ENCODE measurements around the gene GRM7. TPM values are rescaled to one million over a fixed set of nuclear protein-coding genes. Genes with fewer than 3 reads are reported as not detected.
A peak's percentile ranks its signal among the peaks of the same experiment; 100 is the strongest.

The GRM7 gene
- polyA plus RNA-seq, 6 donors from 2014 or later = not detected

GRCh38 chr3:7646851-7647250 is 785.9 kb downstream of the GRM7 start:
- H3K27me3 Mint-ChIP-seq = no peaks in the 10 kb centered on the region
- H3K4me3 Mint-ChIP-seq = no peak overlapping the region
- H3K4me1 Mint-ChIP-seq = no peaks in the 10 kb centered on the region
- peak overlapping the region in 1 of 6 donors; percentile 7 for H3K27ac Mint-ChIP-seq
- no peak for ATAC-seq (ENCODE audit: low read depth in 2 of 2)
- no peak for DNase-seq
- peaks cover 0 to 10% (median 3%) of the 10 kb centered on the region in 7 donors for H3K9me3 Mint-ChIP-seq
- no peaks in the 10 kb centered on the region for H3K36me3 Mint-ChIP-seq

GRCh38 chr3:7650466-7650865 is 789.6 kb downstream of the GRM7 start:
- no peak for DNase-seq
- no peaks in the 10 kb centered on the region for H3K4me1 Mint-ChIP-seq
- ATAC-seq (ENCODE audit: low read depth in 2 of 2) = no peak
- peaks cover 0 to 21% (median 3%) of the 10 kb centered on the region in 7 donors for H3K9me3 Mint-ChIP-seq
- H3K27me3 Mint-ChIP-seq = no peaks in the 10 kb centered on the region
- H3K4me3 Mint-ChIP-seq = no peak overlapping the region
- no peaks in the 10 kb centered on the region for H3K36me3 Mint-ChIP-seq
- H3K27ac Mint-ChIP-seq = no peak overlapping the region

DNA sequence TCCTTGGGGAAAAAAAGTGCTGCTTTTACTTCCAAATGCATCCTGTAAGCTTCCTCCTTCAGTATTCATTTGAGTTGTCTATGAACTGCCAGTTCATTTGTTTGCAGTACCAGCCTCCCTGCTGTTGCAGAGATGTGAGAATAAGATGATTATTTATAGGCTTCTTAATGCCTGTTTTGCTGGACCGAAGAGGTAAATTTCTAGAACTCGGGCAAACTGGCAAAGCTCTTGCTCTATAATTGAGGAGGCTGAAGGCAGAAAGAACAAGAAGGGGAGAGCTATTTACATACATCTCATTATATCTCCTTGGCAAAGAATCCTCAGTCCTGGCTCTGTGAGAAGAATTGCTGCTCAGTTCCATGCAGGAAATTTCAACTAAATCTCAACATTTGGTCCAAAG is 790.4 kb downstream of the GRM7 start:
- Mint-ChIP-seq H3K4me1 (no peaks in the 10 kb centered on the region), H3K9me3 (peaks cover 0 to 21% (median 3%) of the 10 kb centered on the region in 7 donors), H3K4me3 (no peak overlapping the region), H3K27ac (no peak overlapping the region), H3K36me3 (no peaks in the 10 kb centered on the region), H3K27me3 (no peaks in the 10 kb centered on the region)
- no peak for DNase-seq
- no peak for ATAC-seq (ENCODE audit: low read depth in 2 of 2)

- Mint-ChIP-seq H3K27ac (no peak overlapping the region), H3K4me1 (no peaks in the 10 kb centered on the region)
Observed at GRCh38 chr3:7657214-7658112, 796.5 kb downstream of the GRM7 start.

DNA sequence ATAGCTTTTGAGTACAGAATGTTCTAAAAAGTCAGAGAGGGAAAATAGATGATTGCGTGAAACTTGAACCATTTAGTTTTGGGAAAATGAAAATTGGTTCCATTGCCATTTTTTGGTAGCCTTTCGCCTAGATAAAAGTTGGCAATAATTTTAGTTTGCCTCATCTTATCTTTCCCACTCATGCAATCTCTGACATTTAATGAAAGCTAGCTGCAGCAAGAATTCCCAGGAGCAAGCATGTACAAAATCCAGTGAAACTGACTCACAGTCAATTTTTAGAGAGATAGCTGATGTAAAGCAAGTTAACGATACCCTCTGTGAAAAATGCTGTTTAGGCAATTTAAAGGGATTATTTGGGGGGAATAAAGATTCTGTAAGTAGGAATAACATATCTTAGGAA is 797.4 kb downstream of the GRM7 start:
- Mint-ChIP-seq H3K4me1 (no peaks in the 10 kb centered on the region), H3K27ac (no peak overlapping the region), H3K4me3 (no peak overlapping the region), H3K27me3 (no peaks in the 10 kb centered on the region), H3K36me3 (no peaks in the 10 kb centered on the region), H3K9me3 (peaks cover 0 to 6% (median 0%) of the 10 kb centered on the region in 7 donors)
- DNase-seq (no peak), ATAC-seq (ENCODE audit: low read depth in 2 of 2) (no peak)

More at GRCh38 chr3:7657214-7658112, 796.5 kb downstream of the GRM7 start:
- Mint-ChIP-seq H3K36me3 (no peaks in the 10 kb centered on the region), H3K9me3 (peaks cover 0 to 6% (median 0%) of the 10 kb centered on the region in 7 donors), H3K4me3 (no peak overlapping the region), H3K27me3 (no peaks in the 10 kb centered on the region)
- no peak for ATAC-seq (ENCODE audit: low read depth in 2 of 2)
- DNase-seq = no peak

- no peak for DNase-seq
- Mint-ChIP-seq H3K27me3 (no peaks in the 10 kb centered on the region), H3K4me1 (no peaks in the 10 kb centered on the region), H3K4me3 (no peak overlapping the region), H3K27ac (no peak overlapping the region), H3K36me3 (no peaks in the 10 kb centered on the region), H3K9me3 (peaks cover 0 to 2% (median 0%) of the 10 kb centered on the region in 7 donors)
- ATAC-seq (ENCODE audit: low read depth in 2 of 2) = no peak
Observed at GRCh38 chr3:7659079-7659478, 798.2 kb downstream of the GRM7 start.

DNA sequence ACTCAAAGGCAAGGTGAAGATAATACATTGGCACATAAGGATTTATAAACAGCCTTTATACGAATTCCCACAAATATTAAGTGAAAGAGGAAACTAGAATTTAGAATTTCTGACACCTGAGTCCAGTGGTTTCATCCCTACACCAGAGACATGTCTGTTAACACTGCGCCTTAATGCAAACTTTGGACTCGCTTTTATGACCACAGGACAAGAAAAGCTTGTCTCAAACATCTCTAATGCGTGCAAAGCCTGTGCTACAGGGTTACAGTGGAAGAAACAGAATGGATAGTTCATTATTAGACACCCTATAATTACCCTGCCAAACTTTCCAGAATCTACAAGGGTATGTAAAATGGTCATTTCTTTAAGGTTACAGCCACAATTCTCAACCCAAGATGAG is 802.9 kb downstream of the GRM7 start:
- ATAC-seq (ENCODE audit: low read depth in 2 of 2) (no peak), DNase-seq (no peak)
- Mint-ChIP-seq H3K27me3 (no peaks in the 10 kb centered on the region), H3K4me3 (no peak overlapping the region), H3K4me1 (no peaks in the 10 kb centered on the region), H3K36me3 (no peaks in the 10 kb centered on the region), H3K27ac (no peak overlapping the region), H3K9me3 (peaks cover 0 to 11% (median 0%) of the 10 kb centered on the region in 7 donors)

DNA sequence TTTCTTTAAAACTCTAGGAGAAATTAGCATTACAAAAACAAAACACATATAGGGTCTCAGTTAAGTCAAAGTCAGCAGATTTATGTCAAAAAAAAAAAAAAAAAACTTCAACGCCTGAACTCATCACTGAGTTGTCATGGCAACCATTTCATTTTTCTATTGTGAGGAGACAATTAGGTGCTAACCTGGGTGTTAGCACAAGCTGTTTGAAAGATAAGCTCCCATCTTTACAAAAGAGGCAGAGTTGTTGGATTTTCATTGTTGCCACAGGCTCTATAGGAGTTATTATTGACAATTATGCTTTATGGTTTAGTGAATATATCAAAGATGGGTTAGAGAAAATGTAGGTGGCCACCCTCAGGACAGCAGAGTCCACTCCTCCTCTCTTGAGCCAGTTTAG is 806.9 kb downstream of the GRM7 start:
- peaks cover 0 to 15% (median 2%) of the 10 kb centered on the region in 7 donors for H3K9me3 Mint-ChIP-seq
- DNase-seq (no peak), ATAC-seq (ENCODE audit: low read depth in 2 of 2) (no peak)
- no peaks in the 10 kb centered on the region for H3K4me1 Mint-ChIP-seq
- no peaks in the 10 kb centered on the region for H3K27me3 Mint-ChIP-seq
- H3K27ac Mint-ChIP-seq = no peak overlapping the region
- H3K36me3 Mint-ChIP-seq = no peaks in the 10 kb centered on the region
- H3K4me3 Mint-ChIP-seq = no peak overlapping the region

- ATAC-seq (ENCODE audit: low read depth in 2 of 2) (no peak), DNase-seq (no peak)
- H3K27me3 Mint-ChIP-seq = no peaks in the 10 kb centered on the region
- H3K36me3 Mint-ChIP-seq = no peaks in the 10 kb centered on the region
- peaks cover 0 to 15% (median 2%) of the 10 kb centered on the region in 7 donors for H3K9me3 Mint-ChIP-seq
- no peaks in the 10 kb centered on the region for H3K4me1 Mint-ChIP-seq
- no peak overlapping the region for H3K4me3 Mint-ChIP-seq
- no peak overlapping the region for H3K27ac Mint-ChIP-seq
Observed at GRCh38 chr3:7669641-7670040, 808.7 kb downstream of the GRM7 start.

- DNase-seq = no peak
- H3K27ac Mint-ChIP-seq = no peak overlapping the region
Observed at GRCh38 chr3:7678521-7678920, 817.6 kb downstream of the GRM7 start.

GRCh38 chr3:7682822-7683229 is 821.9 kb downstream of the GRM7 start:
- no peak overlapping the region for H3K4me3 Mint-ChIP-seq

More at GRCh38 chr3:7678521-7678920, 817.6 kb downstream of the GRM7 start:
- Mint-ChIP-seq H3K9me3 (peaks cover 0 to 6% (median 2%) of the 10 kb centered on the region in 7 donors), H3K27me3 (no peaks in the 10 kb centered on the region), H3K4me1 (no peaks in the 10 kb centered on the region), H3K36me3 (no peaks in the 10 kb centered on the region), H3K4me3 (no peak overlapping the region)
- ATAC-seq (ENCODE audit: low read depth in 2 of 2) = no peak

GRCh38 chr3:7683426-7683825 is 822.5 kb downstream of the GRM7 start:
- no peak for DNase-seq

More at GRCh38 chr3:7682822-7683229, 821.9 kb downstream of the GRM7 start:
- Mint-ChIP-seq H3K36me3 (no peaks in the 10 kb centered on the region), H3K27me3 (no peaks in the 10 kb centered on the region), H3K9me3 (peaks cover 0 to 9% (median 5%) of the 10 kb centered on the region in 7 donors), H3K4me1 (no peaks in the 10 kb centered on the region), H3K27ac (no peak overlapping the region)
- DNase-seq (no peak), ATAC-seq (ENCODE audit: low read depth in 2 of 2) (no peak)

DNA sequence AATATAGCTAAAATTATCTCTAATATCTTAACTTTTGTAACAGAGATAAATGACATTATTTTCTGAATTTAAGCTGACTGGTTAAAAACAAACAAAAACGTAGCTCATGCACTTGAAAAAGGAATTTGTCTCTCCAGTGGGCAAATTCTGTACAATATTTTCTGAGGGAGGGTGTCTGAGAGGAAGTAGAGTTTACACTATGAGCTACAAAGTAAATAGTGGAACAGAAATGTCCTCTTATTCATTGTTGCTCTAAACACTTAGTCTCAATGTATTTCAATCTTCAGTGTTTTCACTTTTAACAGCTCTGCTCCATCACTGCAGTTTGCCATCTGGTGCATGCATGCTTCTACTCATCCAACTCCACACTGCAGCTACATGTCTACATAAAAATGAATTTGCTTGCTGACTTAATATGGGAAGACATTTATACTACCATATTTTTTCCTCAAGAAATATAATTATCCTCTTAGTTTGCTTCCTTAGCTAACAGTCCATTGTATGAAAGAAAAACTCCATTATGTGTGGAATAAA is 823.3 kb downstream of the GRM7 start:
- Mint-ChIP-seq H3K4me1 (no peaks in the 10 kb centered on the region), H3K27me3 (no peaks in the 10 kb centered on the region), H3K4me3 (no peak overlapping the region), H3K27ac (no peak overlapping the region), H3K36me3 (no peaks in the 10 kb centered on the region), H3K9me3 (peaks cover 0 to 6% (median 1%) of the 10 kb centered on the region in 7 donors)
- no peak for ATAC-seq (ENCODE audit: low read depth in 2 of 2)
- no peak for DNase-seq

More at GRCh38 chr3:7683426-7683825, 822.5 kb downstream of the GRM7 start:
- peaks cover 0 to 8% (median 5%) of the 10 kb centered on the region in 7 donors for H3K9me3 Mint-ChIP-seq
- H3K4me3 Mint-ChIP-seq = no peak overlapping the region
- no peak for ATAC-seq (ENCODE audit: low read depth in 2 of 2)
- H3K4me1 Mint-ChIP-seq = no peaks in the 10 kb centered on the region
- H3K27ac Mint-ChIP-seq = no peak overlapping the region
- no peaks in the 10 kb centered on the region for H3K27me3 Mint-ChIP-seq
- H3K36me3 Mint-ChIP-seq = no peaks in the 10 kb centered on the region
